GM12891 (cell line): ENCODE measurements around the gene EIF2A.

ENCODE experiments used
- PAX5 ChIP-seq: IDR thresholded peaks from 2 replicates; pipeline ENCODE4 v1.6.1; 2011; ENCODE audit warnings: low read length, moderate library complexity, mild to moderate bottlenecking; ENCODE audit not compliant: insufficient read depth, severe bottlenecking
- POLR2A ChIP-seq: IDR thresholded peaks from 2 replicates; pipeline ENCODE4 v1.6.1; 2011; ENCODE audit warnings: low read depth, low read length, control low read depth
- SPI1 ChIP-seq: IDR thresholded peaks from 2 replicates; pipeline ENCODE4 v1.6.1; 2011; ENCODE audit warnings: low read depth, low read length, control low read depth

- TF ChIP-seq POLR2A = no peak
- TF ChIP-seq PAX5 = no peak
- no peak for TF ChIP-seq SPI1
These were observed 18.9 kb upstream of the EIF2A start for GRCh38 chr3:150527464-150528255.
